ENCODE data around the gene NSUN6. TPM values are rescaled to one million over a fixed set of nuclear protein-coding genes. Genes with fewer than 3 reads are reported as not detected.

NSUN6 gene
- total RNA-seq, 1 donor from 2014 or later: 7.2 TPM

DNA sequence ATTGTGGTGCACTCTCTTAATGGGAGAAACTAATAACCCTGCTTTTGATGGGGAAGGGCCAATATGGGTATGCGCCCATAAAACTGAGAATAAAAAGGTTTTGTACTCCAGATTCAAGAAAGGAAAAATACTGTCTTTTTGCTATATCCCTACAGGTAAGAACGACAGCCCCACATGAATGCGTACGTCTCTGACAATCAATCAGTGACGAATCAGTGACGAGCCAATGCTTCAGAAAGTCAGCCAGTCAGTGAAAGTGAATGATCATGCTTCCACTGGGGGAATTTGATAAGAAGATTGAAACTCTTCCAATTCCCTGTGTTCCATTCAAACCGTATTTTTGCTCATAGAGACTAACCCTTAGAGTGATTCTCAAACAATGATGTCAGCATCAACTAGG, 34.2 kb upstream of the NSUN6 start:
- no peak for DNase-seq (ENCODE audit: low read depth)
- H3K4me3 ChIP-seq (ENCODE audit: low read depth, low read length): no peak overlapping the region
- TF ChIP-seq, protein P1, sequence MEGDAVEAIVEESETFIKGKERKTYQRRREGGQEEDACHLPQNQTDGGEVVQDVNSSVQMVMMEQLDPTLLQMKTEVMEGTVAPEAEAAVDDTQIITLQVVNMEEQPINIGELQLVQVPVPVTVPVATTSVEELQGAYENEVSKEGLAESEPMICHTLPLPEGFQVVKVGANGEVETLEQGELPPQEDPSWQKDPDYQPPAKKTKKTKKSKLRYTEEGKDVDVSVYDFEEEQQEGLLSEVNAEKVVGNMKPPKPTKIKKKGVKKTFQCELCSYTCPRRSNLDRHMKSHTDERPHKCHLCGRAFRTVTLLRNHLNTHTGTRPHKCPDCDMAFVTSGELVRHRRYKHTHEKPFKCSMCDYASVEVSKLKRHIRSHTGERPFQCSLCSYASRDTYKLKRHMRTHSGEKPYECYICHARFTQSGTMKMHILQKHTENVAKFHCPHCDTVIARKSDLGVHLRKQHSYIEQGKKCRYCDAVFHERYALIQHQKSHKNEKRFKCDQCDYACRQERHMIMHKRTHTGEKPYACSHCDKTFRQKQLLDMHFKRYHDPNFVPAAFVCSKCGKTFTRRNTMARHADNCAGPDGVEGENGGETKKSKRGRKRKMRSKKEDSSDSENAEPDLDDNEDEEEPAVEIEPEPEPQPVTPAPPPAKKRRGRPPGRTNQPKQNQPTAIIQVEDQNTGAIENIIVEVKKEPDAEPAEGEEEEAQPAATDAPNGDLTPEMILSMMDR (conservative IDR thresholded peaks at IDR 0.05; ENCODE audit: low read depth, low read length): no peak

DNA sequence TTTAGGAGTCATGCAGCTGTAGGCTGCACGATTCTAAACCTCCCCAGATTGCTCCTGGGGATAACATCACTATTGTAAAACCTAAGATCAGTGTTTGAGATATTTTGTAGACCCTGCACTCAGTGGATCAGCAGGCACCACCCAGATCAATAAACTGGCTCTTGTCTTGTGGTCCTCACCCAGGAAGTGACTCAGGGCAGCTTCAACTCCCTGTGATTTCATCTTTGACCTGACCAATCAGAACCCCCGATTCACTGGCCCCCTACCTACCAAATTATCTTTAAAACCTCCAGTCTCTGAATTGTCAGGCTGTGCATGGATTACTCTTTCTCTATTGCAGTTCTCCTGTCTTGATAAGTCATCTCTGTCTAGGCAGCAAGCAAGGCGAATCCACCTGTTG, 33.6 kb upstream of the NSUN6 start:
- TF ChIP-seq, protein P1 (conservative IDR thresholded peaks at IDR 0.05; ENCODE audit: low read depth, low read length): no peak
- DNase-seq (ENCODE audit: low read depth): no peak
- no peak overlapping the region for H3K4me3 ChIP-seq (ENCODE audit: low read depth, low read length)

DNA sequence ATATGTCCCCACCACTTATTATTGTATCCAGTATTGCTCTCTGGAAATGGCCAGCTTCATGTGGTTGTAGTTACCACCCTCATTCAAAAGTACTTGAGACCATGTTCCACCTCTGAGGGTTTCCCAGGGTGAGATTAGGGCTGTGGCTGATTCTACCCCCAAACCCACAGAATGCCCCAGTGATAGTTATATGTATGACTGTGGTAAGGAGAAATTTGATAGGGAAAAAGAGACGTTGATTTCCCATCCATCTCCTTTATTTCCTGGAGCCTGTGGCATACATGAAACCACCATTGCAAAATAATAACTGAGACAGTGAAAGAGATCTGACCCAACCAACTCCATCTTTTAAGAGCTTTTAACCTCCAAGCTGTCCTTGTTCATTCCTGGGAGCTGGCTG, 33.0 kb upstream of the NSUN6 start:
- no peak overlapping the region for H3K4me3 ChIP-seq (ENCODE audit: low read depth, low read length)
- TF ChIP-seq, protein P1 (conservative IDR thresholded peaks at IDR 0.05; ENCODE audit: low read depth, low read length): no peak
- no peak for DNase-seq (ENCODE audit: low read depth)

DNA sequence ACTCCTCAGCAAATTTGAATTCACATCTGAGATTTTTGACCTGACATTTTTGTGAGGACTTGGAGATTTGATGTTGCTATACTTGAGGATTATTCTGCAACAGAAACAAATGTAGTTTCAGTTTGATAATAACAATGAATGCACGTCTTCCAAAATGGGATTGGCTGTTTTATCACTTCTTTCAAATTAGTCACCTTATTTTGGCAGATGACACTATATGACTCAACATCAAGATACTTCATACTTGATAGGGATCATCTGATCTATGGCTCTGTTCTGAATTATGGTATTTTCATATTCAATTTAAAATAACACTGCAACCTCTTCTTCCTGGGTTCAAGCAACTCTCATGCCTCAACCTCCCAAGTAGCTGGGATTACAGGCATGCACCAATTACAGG, 32.0 kb upstream of the NSUN6 start:
- no peak overlapping the region for H3K4me3 ChIP-seq (ENCODE audit: low read depth, low read length)
- TF ChIP-seq, protein P1 (conservative IDR thresholded peaks at IDR 0.05; ENCODE audit: low read depth, low read length): no peak
- DNase-seq (ENCODE audit: low read depth): no peak

DNA sequence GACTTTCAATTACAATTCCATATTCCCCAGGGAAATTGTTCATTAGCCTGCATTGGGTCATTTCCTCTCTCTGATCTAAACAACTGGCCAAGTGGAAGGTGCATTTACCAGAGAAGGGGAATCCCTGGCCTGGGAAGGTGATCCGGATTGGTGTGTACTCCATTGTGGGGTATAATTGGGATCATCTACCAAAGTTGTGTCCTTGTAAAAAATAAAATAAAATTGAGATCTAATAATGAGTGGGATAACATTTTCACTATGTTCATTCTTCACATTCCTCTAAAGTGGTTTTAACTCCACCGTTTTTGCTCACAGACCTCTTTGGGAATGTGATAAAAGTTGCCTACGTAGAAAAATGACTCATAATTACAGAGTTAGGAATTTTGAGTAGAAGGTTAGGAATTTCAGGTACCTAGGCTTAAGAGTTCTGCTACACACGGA, 30.6 kb upstream of the NSUN6 start:
- DNase-seq (ENCODE audit: low read depth): no peak
- TF ChIP-seq, protein P1 (conservative IDR thresholded peaks at IDR 0.05; ENCODE audit: low read depth, low read length): no peak
- H3K4me3 ChIP-seq (ENCODE audit: low read depth, low read length): no peak overlapping the region

DNA sequence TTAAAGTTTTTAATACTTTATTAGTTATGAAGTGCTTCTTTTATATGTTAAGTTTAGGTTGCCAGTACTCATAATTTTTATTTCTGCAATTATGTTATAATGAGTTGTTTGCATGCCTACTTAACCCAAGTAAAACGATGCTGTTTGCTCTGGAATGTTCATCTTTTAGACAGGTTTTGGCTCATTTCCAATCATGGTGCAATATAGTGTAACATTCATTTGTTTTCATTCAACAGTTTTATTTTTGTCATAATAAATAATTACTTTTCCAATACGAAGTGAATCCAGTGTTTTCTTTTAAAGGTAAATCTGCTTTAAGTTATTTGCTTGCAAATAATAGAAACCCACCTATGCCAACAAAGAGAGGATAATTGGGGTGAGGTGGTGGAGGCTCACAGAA, 30.0 kb upstream of the NSUN6 start:
- no peak overlapping the region for H3K4me3 ChIP-seq (ENCODE audit: low read depth, low read length)
- TF ChIP-seq, protein P1 (conservative IDR thresholded peaks at IDR 0.05; ENCODE audit: low read depth, low read length): no peak
- DNase-seq (ENCODE audit: low read depth): no peak

DNA sequence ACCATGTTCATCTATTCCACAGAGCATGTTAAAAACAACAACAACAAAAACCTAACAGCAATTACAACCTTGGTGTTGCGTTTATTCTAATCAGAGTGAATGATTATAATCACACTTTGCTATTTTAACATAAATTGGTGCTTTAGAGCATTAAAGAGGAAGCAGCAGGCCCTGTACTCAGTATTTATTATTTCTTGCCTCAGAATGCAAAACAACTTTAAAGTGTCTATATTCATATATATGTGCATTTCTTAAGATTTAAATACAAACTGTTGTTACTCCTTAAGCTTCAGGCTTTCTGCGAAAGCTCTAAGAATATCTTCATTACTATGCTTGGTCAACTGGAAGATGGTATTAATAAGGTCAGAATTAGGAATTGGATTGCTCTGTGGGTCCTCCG, 29.4 kb upstream of the NSUN6 start:
- H3K4me3 ChIP-seq (ENCODE audit: low read depth, low read length): no peak overlapping the region
- TF ChIP-seq, protein P1 (conservative IDR thresholded peaks at IDR 0.05; ENCODE audit: low read depth, low read length): no peak

More for the DNA sequence above, 29.4 kb upstream of the NSUN6 start:
- DNase-seq (ENCODE audit: low read depth): no peak

All from epithelial cell of proximal tubule (primary cell).